HG02759 (cell line): Measurements from ENCODE around the gene KLHDC3.
A peak's percentile ranks its signal among the peaks of the same experiment; 100 is the strongest.

ENCODE experiments used
- ATAC-seq: cut with Tn5 transposase; IDR thresholded peaks from one replicate; pipeline ENCODE4 v1.9.1; 2021; ENCODE audit warnings: mild to moderate bottlenecking, moderate library complexity; ENCODE audit not compliant: unreplicated experiment

KLHDC3 gene

DNA sequence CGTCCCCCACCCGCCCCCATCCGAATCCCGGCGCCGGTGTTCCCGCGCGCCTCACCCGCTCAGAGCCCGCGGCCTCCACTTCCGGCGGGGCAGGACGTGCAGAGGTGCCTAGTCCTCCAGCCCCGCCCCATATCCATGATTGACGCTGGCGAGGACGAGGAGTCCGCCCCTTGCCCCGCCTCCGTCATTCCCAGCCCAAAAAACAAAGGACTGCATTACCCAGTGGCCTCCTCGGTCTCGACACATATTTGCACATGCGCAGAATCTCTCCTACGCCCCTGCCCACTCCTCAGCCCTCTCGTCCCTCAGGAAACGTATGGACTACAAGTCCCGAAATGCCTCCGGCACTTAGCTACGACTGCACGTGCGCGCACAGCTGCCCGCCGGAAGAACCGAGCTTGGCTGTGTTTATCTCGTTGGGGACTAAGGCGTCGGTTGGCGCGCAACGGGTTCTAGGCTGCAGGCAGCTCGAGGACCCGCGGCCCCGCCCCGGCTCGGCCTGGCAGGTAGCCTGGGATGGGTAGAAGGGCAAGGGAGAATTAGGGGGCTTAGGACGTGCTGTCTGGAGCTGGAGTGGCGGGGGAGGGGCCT is at the start of gene KLHDC3, which contains the start of gene MEA1:
Gene KLHDC3, plus strand, starts transcription at position 407 of the 591 bp plus-strand sequence. CDS start 2,944 bp downstream, outside the sequence.
Gene MEA1, minus strand, starts transcription at position 104 of the 591 bp plus-strand sequence. CDS start 133 bp downstream, outside the sequence.
- peak; percentile 90 for ATAC-seq

- no peak for ATAC-seq
Measured at GRCh38 chr6:42966571-42966970, 47.5 kb upstream of the KLHDC3 start.

GRCh38 chr6:42967228-42967627 is 46.8 kb upstream of the KLHDC3 start:
- ATAC-seq, result no peak

DNA sequence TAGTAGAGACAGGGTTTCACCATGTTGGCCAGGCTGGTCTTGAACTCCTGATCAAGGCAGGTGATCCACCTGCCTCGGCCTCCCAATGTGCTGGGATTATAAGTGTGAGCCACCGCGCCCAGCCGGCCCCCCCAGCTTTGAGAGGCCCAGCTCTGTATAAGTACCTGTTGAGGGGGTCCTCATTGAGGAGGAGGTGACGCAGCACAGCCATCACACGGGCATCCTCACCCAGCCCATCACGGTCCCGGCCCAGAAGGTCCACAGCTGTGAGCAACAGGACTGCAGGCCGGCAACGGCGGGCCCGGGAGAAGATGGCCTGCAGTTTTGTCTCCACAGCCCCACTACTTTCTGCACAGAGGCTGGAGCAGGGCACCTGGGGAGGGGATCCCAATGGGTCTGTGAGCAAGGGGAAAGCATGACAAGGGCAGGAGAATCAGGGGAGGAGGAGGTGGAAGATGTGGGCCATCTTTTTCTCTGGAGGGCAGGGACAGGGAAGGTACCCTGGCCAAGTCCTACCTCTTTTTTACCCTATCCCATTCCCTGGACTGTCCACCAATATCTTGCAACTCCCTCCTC is 45.8 kb upstream of the KLHDC3 start:
- ATAC-seq, result no peak

GRCh38 chr6:42968783-42969182 is 45.3 kb upstream of the KLHDC3 start:
- ATAC-seq, result no peak

DNA sequence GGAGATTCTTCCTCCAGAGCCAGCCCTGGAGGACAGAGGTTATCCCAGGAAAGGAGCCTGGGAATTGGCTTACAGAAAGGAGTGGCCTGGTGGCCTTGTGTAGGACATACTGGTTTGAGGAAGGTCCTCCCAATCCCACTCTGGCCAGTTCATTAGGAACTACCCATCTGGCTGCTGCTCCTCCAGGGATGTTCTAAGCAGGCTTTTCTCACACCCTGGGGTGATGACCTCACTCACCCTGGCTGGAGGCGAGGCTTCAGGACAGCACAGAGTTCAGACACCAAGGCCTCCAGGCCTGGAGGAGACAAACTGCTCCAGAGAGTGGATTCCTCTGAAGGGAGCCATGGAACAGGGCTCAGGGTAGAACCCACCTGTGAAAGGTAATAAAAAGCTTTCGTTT is 44.6 kb upstream of the KLHDC3 start:
- no peak for ATAC-seq

DNA sequence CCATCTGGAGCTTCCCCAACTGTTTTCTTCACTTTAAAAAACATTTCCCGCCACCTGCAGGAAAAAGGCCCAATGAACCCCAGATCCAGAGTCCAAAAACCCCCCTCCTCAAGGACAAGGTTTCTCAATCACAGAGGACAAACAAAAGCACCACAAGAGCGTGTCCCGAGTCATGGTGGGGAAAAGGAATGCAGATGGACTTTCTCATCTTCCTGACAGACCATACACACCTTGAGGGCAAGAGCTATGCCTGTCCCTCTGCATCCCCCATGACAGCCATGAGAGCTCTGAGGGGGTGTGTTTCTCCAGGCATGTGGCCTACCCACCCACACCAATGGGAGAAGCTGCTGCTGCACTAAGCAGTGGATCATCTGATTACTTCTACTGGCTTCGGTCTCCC is 44.1 kb upstream of the KLHDC3 start:
- no peak for ATAC-seq

GRCh38 chr6:42970871-42971612 is 43.0 kb upstream of the KLHDC3 start:
- no peak for ATAC-seq

GRCh38 chr6:42971746-42972327 is 42.2 kb upstream of the KLHDC3 start:
- ATAC-seq, result no peak

GRCh38 chr6:42973926-42974325 is 40.1 kb upstream of the KLHDC3 start:
- ATAC-seq, result no peak

DNA sequence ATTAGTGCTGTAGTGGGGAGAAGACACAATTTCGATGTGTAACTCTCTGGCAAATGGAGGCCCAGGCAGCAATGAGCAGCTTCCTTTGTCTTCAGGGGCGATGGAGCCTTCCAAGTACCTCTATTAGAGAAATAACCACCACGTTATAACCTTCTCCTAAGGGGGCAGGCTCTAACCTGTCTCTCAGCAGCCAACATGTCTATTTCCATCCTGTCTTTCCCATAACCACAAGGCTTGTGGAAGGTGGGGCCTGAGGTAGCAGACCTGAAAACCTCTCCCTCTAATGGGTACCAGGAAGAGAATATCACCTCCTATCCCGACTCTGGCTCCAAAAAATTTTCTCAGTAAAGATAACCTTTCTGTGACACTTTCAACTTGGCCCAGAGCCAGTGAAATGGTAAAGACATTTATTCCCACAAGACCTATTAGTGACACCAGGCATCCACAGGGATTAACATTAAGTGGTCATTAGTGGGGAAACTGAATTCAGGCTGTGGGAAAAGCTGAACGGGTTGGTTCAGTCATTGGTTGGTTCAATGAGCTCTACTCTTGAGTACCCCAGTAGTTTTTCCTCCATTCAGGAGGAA is 39.0 kb upstream of the KLHDC3 start:
- no peak for ATAC-seq

DNA sequence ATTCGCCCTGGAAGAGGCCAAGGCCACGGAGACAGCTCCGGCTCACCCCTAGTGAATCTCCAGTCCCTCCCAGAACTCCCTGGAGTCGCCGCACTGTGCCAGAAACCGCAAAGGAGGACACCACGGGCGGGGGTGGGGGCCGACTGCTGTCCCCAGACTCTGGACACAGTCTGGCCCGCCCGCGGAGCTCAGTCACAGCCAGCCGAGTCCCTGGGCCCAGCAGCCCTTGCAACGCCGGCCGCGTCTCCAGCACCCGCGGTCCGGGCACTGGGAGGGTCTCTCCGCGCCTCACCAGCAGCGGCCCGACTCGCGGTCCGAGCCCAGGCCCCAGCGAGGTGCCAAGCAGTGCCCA is 35.6 kb upstream of the KLHDC3 start:
- no peak for ATAC-seq

- peak; percentile 97 for ATAC-seq
Measured at GRCh38 chr6:42978839-42979522, 35.1 kb upstream of the KLHDC3 start, which contains the start of gene PEX6. Gene PEX6 (minus strand): TSS chr6:42979181. CDS start chr6:42979150, 31 bp downstream.

DNA sequence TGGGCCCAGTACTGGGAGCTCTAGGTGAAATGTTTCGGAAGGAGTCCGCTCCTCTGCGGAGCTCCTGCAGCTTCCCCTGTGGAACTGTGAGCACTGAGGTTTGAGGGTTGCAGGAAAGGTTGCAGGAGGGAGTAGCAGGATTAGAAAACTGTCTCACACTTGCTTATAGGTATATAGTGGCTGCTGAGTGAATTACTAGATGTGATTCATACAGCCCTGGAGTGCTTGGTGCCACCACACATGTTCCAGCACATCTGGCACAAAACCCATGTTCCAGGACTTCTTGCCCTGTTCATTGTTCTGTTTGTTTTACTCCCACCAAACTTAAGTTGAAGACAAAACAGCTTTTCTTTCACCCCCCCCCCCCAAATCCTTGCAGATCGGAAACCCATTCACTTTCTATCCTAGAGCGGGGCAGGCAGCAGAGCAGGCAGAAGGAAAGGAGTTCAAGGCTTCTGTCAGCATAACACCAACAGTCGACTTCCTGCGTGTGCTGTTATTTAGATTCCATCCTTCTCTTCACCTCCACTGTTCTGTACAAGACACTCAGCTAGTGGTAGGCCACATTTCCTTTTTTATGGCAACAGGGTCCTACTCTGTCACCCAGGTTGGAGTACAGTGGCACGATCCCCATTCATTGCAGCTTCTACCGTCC is 34.4 kb upstream of the KLHDC3 start:
- peak; percentile 1 for ATAC-seq

- ATAC-seq, result no peak
Measured at GRCh38 chr6:42981836-42982235, 32.2 kb upstream of the KLHDC3 start.

DNA sequence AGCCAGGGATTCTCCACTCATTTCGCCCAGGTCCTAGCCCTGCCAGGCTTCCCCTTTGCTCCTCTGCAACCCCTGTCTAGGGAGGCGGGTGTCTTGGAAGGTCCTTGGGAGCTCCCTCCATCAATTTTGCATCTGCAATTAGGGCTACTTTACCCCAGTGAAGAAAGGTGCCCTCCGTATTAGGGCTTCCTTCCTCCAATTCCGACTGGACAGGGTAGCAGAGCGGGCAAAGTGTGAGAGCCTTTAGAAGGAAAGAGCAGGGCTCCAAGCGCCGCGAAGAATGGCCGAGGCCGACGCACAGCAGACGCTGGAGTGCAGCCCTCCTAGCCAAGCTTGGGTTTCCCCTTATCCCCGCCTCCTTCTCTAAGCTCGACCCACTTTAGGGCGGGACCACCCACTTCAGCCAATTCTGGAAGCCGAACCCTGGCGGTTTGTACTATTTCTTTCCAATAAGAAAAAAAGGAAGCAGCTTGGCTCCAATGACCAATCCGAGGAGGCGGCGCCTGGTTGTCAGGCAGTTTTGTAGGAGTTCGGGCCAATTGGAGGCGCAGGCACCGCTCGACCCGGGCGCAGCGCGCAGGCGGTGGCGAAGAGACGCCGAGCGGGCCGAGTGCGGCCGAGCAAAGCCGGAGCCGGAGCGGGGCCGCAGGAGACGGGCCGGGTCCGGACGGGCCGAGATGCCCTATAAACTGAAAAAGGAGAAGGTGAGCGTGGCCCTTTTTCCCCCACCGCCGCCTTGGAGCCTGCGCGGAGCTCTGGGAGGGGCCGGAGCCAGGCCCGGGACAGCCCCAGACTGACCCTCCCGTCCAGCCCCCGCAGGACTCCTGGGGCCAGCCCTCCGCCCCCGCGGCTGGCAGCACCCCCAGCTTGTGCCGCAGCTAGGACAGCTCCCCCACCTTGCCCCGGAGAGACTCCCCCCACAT is 29.8 kb upstream of the KLHDC3 start, which contains the start of gene PPP2R5D:
Gene PPP2R5D, plus strand, starts transcription at position 570 of the 923 bp plus-strand sequence. Its CDS starts 108 bp downstream, at position 678.
- peak; percentile 94 for ATAC-seq

DNA sequence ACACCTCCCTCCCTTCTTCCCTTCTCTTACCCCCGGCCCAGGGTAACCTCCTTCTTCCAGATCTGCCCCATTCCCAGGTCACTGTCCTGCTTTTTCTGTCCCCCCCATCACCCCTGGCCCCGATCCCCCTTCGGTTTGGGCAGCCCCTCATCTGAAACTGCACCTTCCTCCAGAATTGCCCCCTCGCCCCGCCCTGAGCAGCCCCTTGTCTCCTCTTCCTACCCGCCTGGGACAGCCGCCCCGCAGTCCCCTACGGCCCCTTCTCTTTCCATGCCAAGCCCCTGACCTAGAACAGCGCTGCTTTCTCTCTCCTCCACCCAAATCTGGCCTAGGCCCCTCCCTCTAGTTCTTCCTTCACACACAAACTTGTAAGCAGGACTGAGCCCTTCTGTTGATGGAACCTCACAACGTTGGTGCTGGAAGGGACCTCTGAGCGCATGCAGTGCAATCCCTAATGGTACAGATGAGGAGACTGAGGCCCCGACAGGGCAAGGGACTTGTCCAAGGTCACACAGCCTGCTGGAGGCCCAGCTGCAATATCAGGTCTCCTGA is 29.0 kb upstream of the KLHDC3 start:
- ATAC-seq, result no peak

DNA sequence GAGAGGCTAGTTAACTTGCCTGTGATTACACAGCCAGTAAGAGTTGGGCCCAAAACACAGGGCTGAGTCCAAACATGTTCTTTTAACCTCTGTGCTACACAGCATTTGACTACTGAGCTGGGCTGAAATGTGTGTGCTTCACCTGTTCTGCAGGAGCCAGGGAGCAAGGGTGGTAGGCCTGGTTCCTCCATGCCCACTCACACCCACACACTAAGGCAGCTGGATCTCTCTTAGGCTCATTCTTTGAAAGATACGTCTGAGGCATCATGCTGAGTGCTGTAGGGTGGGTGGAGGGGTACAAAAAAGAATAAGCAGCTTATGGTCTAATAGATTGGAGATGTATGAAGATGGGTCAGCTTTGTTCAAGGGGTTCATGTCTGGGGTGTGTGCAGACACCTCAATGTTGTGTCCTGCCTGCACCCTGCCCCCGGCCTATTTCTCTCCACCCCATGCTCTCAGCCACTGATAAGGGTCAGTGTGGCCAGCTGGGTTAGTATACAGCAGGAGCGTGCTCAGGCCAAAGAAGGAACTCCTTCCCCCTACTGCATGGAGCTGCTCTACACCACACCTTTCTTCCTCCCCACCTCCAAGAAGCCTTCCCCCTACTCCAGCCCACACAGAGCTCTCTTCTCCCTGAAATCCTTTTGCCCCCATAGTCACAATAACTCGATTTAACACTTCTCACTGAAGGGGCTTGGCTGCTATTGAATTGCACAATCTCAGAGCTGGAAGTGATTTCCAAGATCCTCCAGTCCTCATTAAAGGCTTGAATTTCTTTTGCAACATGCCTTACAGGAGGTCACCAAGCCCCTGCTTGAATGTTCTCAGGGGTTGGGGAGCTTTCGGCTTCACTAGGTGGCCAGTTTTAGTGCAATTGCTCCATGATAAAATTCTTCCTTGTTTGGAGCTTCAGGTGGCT is 26.3 kb upstream of the KLHDC3 start:
- ATAC-seq, result no peak
